ACHN (cell line): ENCODE results near the gene SLC28A2.
"Not testable (repeated sequence)": the region's sequence is repeated elsewhere in the genome, so short reads cannot be mapped to it uniquely, and the experiment has no call there.

Experiments used
- DNase-seq: peaks from one replicate; pipeline ENCODE4 v3.0.0-alpha.2; 2015
- in situ Hi-C: cut with HindIII; loops from 2 replicates; pipeline ENCODE4 v1.10.0; 2017; ENCODE audit warnings: low sequenced_read_pairs, low pct_ligation_motif_present, low pct_unique_long_range_greater_than_20kb

SLC28A2 gene

GRCh38 chr15:45307230-45307924 lies 55.3 kb downstream of the SLC28A2 start:
- in situ Hi-C loops = no loop called here
- DNase-seq = peak; percentile 57

GRCh38 chr15:45314117-45314516 lies 62.1 kb downstream of the SLC28A2 start:
- DNase-seq, in situ Hi-C loops: not testable (repeated sequence)

DNA sequence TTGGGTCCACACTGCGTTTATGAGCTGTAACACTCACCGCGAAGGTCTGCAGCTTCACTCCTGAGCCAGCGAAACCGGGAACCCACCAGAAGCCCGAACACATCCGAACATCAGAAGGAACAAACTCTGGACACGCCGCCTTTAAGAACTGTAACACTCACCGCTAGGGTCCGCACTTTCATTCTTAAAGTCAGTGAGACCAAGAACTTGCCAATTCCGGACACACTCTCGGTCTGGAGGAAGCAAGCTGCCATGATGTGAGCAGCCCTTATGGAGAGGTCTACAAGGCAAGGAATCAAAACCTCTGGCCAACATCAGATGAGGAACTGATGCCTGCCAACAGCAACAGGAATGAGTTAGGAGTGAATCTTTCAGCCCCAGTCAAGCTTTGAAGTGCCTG lies 62.9 kb downstream of the SLC28A2 start:
- in situ Hi-C loops = no loop called here
- no peak for DNase-seq

DNA sequence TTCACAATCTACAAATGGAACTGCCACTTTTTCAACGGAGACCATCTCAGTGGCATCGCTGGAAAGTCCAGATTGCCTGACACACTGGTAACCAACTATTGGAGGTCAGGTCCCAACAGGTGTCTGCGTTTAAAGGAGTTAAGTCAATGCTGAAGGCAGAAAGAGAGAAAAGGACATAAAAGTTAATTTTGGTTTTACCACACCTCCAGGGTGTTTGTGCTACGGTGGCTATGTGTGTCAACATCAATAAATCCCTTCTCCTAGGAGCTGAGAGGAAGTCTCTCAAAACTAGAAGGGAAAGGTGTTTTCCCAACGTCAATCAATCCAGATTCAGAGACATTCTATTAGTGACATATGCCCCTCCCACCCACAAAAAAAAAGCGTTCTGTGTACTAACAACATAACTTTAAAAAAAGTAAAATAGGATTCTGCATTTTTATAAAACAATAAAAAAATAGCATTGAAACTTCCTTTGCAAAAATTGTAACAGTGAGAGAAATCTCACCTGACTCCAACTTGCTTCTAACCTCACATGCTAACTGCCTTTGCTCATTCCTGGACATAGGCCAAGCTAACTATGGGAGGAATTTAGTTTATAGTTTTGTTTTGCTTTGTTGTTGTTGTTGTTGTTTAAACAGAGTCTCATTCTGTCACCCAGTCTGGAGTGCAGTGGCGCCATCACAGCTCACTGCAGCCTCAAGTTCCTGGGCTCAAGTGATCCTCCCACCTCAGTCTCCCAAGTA lies 67.6 kb downstream of the SLC28A2 start:
- DNase-seq = no peak
- in situ Hi-C loops = no loop called here

DNA sequence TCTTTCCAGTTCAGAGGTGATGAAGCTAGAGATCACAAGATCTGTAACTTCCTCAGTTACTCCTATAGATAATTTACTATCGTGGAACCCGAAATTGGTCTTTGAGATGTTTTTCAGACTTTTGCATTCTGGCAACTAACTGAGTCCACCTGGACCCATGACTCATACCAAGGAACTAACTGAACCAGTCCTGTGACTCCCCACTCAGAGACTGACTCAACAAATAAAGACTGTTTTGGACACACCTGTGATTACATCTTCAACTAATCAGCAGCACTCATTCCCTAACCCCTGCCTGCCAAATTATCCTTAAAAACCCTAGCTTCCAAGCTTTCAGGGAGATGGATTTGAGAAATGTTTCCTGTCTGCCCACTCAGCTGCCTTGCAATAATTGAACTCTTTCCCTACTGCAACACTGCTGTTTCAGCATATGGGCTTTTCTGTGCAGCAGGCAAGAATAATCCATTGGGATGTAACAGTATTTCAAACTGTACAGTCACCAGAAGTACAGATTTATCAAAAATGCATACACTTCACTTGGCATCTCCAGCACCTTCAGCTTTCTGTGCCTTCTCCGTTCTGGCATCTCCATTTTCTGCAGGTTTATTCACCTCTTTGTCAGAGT lies 68.7 kb downstream of the SLC28A2 start:
- DNase-seq = no peak
- in situ Hi-C loops = no loop called here

GRCh38 chr15:45326280-45326679 lies 74.2 kb downstream of the SLC28A2 start:
- DNase-seq = no peak
- in situ Hi-C loops = no loop called here

GRCh38 chr15:45326741-45327140 lies 74.7 kb downstream of the SLC28A2 start:
- in situ Hi-C loops = no loop called here
- no peak for DNase-seq
